Epithelial cell of proximal tubule (primary cell): ENCODE data around the gene KDM1B. TPM values are rescaled to one million over a fixed set of nuclear protein-coding genes. Genes with fewer than 3 reads are reported as not detected.

Experiments used
- DNase-seq: peaks from one replicate; pipeline ENCODE4 v3.0.0-alpha.2; 2011; ENCODE audit warnings: low read depth
- H3K4me3 ChIP-seq: 2 replicates; pipeline ENCODE4 v1.5.1; 2011; ENCODE audit warnings: low read depth, mild to moderate bottlenecking, low read length
- total RNA-seq: library from RNA; depleted of rRNA; stranded (reverse); fragments of >200 nt; gene quantifications from 2 replicates; pipeline ENCODE4 v1.2.3, GENCODE V29; 2015
- TF ChIP-seq, protein P1 (sequence below): conservative IDR thresholded peaks from 2 replicates; pipeline ENCODE4 v1.5.1; 2012; ENCODE audit warnings: low read depth, mild to moderate bottlenecking, low read length

The KDM1B gene
- total RNA-seq, 1 donor from 2014 or later, result 15.7 TPM

DNA sequence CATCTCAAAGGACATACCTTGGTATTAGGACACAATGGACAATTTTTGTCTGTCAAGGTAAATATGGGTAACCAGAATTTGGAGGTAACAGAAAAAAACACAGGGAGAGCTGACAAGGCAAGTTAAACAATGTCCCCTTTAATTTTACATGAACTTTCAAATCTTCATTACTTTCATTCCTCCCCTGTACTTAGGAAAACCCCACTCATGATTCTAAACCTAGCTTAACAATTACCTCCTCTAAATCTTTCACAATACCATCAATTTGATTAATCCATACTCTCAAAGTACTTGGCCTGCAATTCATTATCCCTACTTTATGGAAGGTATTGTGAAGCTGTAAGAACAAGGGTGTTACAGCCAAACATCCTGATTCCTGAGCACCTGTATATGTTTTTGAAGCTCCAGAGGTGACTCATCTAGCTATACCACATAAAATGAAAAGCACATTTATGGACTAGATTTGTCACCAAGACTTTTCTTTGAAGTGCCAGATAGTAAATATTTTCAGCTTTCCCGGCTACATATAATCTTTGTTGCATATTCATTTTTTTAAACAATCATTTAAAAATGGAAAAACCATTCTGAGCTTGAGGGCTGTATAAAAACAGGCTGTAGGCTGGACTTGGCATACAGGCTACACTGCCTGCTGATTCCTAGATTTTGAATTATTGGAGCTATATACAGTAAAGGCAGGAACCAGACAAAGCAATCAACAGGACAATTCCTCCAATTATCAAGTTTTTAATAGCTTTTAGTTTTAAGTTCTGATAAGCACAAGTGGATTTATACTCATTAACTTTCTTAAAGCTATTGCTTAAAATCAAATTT, 86.2 kb downstream of the KDM1B start:
- TF ChIP-seq, protein P1, sequence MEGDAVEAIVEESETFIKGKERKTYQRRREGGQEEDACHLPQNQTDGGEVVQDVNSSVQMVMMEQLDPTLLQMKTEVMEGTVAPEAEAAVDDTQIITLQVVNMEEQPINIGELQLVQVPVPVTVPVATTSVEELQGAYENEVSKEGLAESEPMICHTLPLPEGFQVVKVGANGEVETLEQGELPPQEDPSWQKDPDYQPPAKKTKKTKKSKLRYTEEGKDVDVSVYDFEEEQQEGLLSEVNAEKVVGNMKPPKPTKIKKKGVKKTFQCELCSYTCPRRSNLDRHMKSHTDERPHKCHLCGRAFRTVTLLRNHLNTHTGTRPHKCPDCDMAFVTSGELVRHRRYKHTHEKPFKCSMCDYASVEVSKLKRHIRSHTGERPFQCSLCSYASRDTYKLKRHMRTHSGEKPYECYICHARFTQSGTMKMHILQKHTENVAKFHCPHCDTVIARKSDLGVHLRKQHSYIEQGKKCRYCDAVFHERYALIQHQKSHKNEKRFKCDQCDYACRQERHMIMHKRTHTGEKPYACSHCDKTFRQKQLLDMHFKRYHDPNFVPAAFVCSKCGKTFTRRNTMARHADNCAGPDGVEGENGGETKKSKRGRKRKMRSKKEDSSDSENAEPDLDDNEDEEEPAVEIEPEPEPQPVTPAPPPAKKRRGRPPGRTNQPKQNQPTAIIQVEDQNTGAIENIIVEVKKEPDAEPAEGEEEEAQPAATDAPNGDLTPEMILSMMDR, result no peak
- H3K4me3 ChIP-seq, result no peak overlapping the region
- DNase-seq, result no peak

DNA sequence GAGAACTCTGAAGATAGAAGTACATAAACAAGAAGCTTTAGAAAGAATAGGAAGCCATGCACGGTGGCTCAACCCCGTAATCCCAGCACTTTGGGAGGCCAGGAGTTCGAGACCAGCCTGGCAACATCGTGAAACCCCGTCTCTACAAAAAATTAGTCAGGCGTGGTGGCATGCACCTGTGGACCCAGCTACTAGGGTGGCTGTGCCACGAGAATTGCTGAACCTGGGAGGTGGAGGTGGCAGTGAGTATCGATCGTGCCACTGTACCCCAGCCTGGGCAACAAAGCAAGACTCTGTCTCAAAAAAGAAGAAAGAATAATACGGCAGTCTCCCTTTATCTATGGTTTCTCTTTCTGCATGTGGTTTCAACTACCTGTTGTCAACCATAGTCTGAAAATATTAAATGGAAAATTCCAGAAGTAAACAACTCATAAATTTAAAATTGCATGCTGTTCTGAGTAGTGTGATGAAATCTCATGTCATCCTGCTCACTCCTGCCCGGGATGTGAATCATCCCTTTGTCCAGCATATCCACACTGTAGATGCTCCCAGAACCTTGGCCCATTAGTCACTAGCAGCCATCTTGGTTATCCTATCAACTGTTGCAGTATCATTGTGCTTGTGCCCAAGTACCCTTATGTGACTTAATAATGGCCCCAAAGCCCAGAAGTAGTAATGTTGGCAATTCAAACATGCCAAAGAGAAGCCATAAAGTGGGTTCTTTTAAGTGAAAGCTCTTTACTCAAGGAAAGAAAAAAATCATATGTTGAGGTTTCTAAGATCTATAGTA, 87.0 kb downstream of the KDM1B start:
- peak; percentile 46 for DNase-seq
- TF ChIP-seq, protein P1, result no peak
- H3K4me3 ChIP-seq, result no peak overlapping the region

DNA sequence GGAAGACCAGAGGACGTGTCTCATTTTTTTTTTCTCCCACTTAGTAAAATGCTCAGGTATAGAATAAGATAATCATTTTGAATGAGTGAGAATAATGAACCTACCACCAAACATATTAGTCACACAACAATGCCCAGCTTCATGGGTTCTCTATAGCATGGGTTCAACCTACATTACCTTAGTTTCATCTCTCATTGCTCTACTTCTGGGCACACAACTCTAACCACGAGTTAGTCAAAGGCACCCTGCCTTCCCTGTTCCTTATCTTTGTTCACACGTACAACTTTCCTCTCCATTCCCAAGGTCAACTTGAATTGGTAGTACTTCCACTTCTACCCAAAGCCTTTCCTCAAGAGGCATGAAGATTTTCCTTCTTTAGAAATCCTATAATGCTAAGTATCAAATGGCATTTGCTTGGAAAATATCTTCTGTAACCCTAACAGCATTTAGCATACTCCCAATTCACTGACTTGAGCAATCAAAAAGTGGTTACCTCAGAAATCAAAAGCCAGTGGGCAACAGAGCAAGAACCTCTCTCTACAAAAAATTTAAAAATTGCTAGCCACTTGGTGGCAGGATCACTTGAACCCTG, 88.2 kb downstream of the KDM1B start:
- TF ChIP-seq, protein P1, result no peak
- no peak for DNase-seq

DNA sequence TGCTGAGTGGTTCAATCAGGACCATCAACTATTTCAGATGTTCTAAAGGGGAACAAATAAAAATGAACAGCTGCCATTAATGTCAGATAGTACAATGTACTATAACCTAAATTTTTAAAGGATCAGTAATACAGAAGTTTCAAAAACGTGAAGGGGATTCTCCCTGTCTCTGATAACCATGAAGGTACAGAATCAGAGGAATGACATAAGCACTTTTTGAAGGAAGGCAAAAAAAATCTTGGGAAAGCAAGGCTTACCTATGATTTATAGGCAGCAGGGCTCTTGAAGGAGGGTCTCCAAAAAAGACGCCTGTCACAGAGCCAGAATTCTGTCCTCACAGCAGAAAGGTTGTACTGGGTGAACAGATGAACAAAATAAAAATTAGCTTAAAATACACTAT, 89.0 kb downstream of the KDM1B start:
- H3K4me3 ChIP-seq, result no peak overlapping the region
- DNase-seq, result no peak
- TF ChIP-seq, protein P1, result no peak

More for the DNA sequence above, 88.2 kb downstream of the KDM1B start:
- no peak overlapping the region for H3K4me3 ChIP-seq

DNA sequence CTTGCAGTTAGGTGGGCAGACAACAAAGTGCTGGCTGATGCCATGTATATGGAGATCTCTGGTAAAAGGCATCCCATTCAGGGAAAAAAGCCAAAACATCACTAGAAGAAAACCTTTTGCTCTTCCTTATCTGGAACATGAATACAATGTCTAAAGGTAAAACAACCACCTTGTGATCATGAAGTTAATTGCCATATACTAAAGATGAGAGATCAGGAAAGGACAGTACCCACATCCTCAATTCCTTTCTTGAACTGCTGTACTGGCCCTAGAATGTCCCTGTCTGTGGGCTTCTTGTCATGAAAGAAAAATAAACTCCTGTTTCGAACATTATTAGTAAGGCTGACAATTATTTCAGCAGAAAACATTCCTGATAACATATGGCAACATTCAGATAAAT, 89.9 kb downstream of the KDM1B start:
- TF ChIP-seq, protein P1, result no peak

DNA sequence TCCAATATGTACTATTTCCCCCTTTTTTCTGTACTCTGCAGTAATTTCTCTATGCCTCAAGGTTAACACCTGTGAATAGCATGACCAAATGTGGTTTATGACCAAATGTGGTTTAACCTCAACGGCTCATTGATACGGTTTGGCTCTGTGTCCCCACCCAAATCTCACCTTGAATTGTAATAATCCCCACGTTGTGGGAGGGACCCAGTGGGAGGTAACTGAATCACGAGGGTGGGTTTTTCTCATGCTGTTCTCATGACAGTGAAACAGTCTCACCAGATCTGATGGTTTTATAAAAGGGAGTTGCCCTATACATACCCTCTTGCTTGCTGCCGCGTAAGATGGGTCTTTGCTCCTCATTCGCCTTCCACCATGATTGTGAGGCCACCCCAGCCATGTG, 90.4 kb downstream of the KDM1B start:
- TF ChIP-seq, protein P1, result no peak
- no peak overlapping the region for H3K4me3 ChIP-seq
- DNase-seq, result no peak

More for the DNA sequence above, 89.9 kb downstream of the KDM1B start:
- no peak overlapping the region for H3K4me3 ChIP-seq
- no peak for DNase-seq
